Measurements from ENCODE around the gene PLAAT3. TPM values are rescaled to one million over a fixed set of nuclear protein-coding genes. Genes with fewer than 3 reads are reported as not detected.
"Not testable (repeated sequence)": the region's sequence is repeated elsewhere in the genome, so short reads cannot be mapped to it uniquely, and the experiment has no call there.

Gene PLAAT3
- total RNA-seq, 1 donor from 2014 or later = 50.6 TPM

- DNase-seq (ENCODE audit: low read depth) = peak; percentile 85
These were observed 76.7 kb downstream of the PLAAT3 start for GRCh38 chr11:63537293-63538101.

GRCh38 chr11:63536669-63537292, 77.5 kb downstream of the PLAAT3 start, which contains the start of gene PLAAT4:
PLAAT4 (plus strand) TSS chr11:63536808; CDS start chr11:63536869, 61 bp downstream.
- peak; percentile 81 for DNase-seq (ENCODE audit: low read depth)

- peak; percentile 30 for DNase-seq (ENCODE audit: low read depth)
These were observed 78.5 kb downstream of the PLAAT3 start for GRCh38 chr11:63535734-63536133.

GRCh38 chr11:63534895-63535461, 79.3 kb downstream of the PLAAT3 start:
- no peak for DNase-seq (ENCODE audit: low read depth)

- DNase-seq (ENCODE audit: low read depth) = no peak
These were observed 80.2 kb downstream of the PLAAT3 start for GRCh38 chr11:63534076-63534475.

GRCh38 chr11:63532799-63533475, 81.3 kb downstream of the PLAAT3 start:
- no peak for DNase-seq (ENCODE audit: low read depth)

GRCh38 chr11:63532117-63532516, 82.1 kb downstream of the PLAAT3 start:
- DNase-seq (ENCODE audit: low read depth) = peak; percentile 25

- peak; percentile 99 for DNase-seq (ENCODE audit: low read depth)
These were observed 83.0 kb downstream of the PLAAT3 start for GRCh38 chr11:63531074-63531792.

GRCh38 chr11:63530021-63530420, 84.2 kb downstream of the PLAAT3 start:
- no peak for DNase-seq (ENCODE audit: low read depth)

- DNase-seq (ENCODE audit: low read depth) = not testable (repeated sequence)
These were observed 84.9 kb downstream of the PLAAT3 start for GRCh38 chr11:63529373-63529772.

- DNase-seq (ENCODE audit: low read depth) = not testable (repeated sequence)
These were observed 85.4 kb downstream of the PLAAT3 start for GRCh38 chr11:63528729-63529278.

- DNase-seq (ENCODE audit: low read depth) = not testable (repeated sequence)
These were observed 86.1 kb downstream of the PLAAT3 start for GRCh38 chr11:63528156-63528555.

- no peak for DNase-seq (ENCODE audit: low read depth)
These were observed 86.6 kb downstream of the PLAAT3 start for GRCh38 chr11:63527667-63528066.

Other genes with a start within 250 kb of the PLAAT3 start
- gene SLC22A9, start 244.6 kb downstream of the PLAAT3 start, total RNA-seq = not detected in 2 replicates
- 0.40 TPM in 1 of 2 replicates, not detected in the other for gene PLAAT5, start 123.3 kb downstream of the PLAAT3 start, total RNA-seq
- gene LGALS12, start 108.3 kb downstream of the PLAAT3 start, total RNA-seq = not detected in 2 replicates
- 36.4 and 83.2 TPM in 2 replicates for gene PLAAT4, start 77.6 kb downstream of the PLAAT3 start, total RNA-seq
- gene PLAAT2, start 51.1 kb downstream of the PLAAT3 start, total RNA-seq = not detected in 2 replicates
- 101 and 112 TPM in 2 replicates for gene ATL3, start 56.9 kb upstream of the PLAAT3 start, total RNA-seq
- 49.5 and 126 TPM in 2 replicates for gene RTN3, start 67.1 kb upstream of the PLAAT3 start, total RNA-seq
- 8.9 and 18.4 TPM in 2 replicates for gene ZFTA, start 154.3 kb upstream of the PLAAT3 start, total RNA-seq
- gene SPINDOC, start 199.0 kb upstream of the PLAAT3 start, total RNA-seq = 11.8 and 12.6 TPM in 2 replicates
- gene MARK2, start 224.7 kb upstream of the PLAAT3 start, total RNA-seq = 12.5 and 25.2 TPM in 2 replicates